GM19240 (cell line): Measurements from ENCODE around the gene SH3RF3.
A peak's percentile ranks its signal among the peaks of the same experiment; 100 is the strongest.

ENCODE experiments used
- DNase-seq: peaks from one replicate; pipeline ENCODE4 v3.0.0; 2011; ENCODE audit warnings: low spot score; ENCODE audit not compliant: insufficient read length

SH3RF3 gene

GRCh38 chr2:109236147-109236546 lies 107.1 kb downstream of the SH3RF3 start:
- DNase-seq, result no peak

GRCh38 chr2:109237792-109238191 lies 108.8 kb downstream of the SH3RF3 start:
- no peak for DNase-seq

GRCh38 chr2:109238580-109238979 lies 109.6 kb downstream of the SH3RF3 start:
- DNase-seq, result peak; percentile 26

DNA sequence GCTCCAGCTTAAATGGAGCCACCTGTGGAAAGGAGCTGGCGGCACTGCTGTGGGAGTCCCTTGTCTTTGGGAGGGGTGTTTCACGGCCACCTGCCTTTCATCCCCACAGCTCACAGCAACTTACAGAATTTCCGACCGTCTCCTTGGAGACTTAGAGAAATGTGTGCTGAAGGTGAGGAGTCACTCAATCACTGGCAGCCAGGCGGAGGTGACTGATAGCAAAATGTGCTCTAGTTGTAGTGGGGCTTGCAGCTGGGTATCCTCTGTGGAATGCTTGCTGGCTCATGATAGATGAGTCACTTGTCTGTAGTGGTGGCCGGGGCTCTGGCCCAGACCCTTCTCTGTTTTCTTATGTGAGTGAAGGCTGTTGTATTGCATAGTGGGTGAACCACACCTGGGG lies 110.7 kb downstream of the SH3RF3 start:
- no peak for DNase-seq

DNA sequence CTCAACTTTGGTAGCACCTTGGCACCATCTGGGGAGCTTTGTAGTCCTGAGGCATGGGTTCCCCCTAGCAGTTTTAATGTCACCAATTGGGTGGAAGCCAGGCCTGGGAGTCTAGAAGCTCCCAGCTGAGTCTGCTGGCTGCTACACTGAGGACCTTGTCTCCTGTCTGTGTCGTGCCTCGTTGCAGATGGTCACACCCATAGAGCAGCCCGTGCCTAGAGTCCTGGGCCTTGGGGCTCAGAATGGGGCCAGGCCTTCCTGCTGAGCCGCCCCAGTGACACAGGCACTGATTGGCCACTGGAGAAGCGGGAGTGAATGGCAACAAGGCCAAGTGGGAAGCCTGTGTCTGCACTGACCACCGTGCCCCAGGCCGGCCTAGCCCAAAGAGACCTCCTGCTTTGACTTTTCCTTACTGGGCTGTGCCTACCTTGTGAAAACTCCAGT lies 113.2 kb downstream of the SH3RF3 start:
- no peak for DNase-seq

GRCh38 chr2:109242654-109243331 lies 113.8 kb downstream of the SH3RF3 start:
- no peak for DNase-seq

- DNase-seq, result no peak
These were observed 114.7 kb downstream of the SH3RF3 start for GRCh38 chr2:109243526-109244303.

GRCh38 chr2:109244304-109244582 lies 115.2 kb downstream of the SH3RF3 start:
- DNase-seq, result no peak

- DNase-seq, result no peak
These were observed 115.9 kb downstream of the SH3RF3 start for GRCh38 chr2:109244750-109245382.

DNA sequence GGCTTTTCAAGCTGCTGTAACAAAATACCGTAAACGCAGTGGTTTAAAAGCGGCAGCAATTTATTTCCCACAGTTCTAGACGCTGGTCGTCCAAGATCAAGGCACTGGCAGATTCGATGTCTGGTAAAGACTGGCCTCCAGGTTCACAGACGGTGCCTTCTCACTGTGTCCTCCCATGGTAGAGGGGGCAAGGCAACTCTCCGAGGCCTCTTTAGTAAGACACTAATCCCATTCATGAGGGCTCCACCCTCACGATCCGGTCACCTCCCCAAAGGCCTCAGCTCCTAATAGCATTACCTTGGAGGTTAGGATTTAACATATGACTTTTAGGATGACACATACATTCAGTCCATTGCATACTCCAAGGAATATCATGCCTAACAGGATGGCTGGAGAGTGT lies 117.2 kb downstream of the SH3RF3 start:
- DNase-seq, result no peak

GRCh38 chr2:109246616-109247015 lies 117.6 kb downstream of the SH3RF3 start:
- no peak for DNase-seq

- DNase-seq, result no peak
These were observed 118.3 kb downstream of the SH3RF3 start for GRCh38 chr2:109247340-109247739.

DNA sequence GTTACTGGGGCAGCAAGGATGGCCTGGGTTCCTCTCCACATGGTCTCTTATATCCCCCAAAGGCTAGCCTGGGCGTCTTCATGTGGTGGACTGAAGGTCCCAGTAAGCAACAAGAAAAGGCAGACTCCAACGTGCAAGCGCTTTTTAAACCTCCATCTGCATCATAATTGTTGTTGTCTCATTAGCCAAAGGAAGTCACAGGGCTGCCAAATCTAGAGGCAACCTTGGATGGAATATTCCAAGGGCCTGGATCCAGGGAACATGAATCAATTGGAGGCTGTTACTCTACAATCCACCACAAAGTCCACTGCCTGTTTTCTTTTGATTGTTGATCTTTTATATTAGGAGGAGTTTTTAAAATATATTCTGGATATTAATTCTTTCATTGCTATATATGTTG lies 118.8 kb downstream of the SH3RF3 start:
- DNase-seq, result no peak

GRCh38 chr2:109248590-109248989 lies 119.6 kb downstream of the SH3RF3 start:
- DNase-seq, result no peak

DNA sequence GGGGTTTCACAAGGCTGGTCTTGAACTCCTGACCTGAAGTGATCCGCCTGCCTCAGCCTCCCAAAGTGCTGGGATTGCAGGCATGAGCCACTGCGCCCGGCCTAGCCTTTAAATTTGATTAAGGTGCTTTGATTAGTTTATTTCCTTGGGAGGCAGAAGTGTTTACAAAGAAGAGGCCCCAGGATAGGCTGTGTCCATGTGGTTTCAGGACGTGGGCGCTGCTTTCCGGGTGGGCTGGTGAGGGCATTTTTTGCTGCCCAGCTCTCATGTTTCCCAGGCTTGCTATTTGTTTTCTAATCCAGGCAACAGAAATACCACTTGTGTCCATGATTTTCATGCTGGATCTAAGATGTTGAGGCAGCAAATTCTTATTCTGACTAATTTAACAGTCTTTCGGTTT lies 124.2 kb downstream of the SH3RF3 start:
- DNase-seq, result no peak

DNA sequence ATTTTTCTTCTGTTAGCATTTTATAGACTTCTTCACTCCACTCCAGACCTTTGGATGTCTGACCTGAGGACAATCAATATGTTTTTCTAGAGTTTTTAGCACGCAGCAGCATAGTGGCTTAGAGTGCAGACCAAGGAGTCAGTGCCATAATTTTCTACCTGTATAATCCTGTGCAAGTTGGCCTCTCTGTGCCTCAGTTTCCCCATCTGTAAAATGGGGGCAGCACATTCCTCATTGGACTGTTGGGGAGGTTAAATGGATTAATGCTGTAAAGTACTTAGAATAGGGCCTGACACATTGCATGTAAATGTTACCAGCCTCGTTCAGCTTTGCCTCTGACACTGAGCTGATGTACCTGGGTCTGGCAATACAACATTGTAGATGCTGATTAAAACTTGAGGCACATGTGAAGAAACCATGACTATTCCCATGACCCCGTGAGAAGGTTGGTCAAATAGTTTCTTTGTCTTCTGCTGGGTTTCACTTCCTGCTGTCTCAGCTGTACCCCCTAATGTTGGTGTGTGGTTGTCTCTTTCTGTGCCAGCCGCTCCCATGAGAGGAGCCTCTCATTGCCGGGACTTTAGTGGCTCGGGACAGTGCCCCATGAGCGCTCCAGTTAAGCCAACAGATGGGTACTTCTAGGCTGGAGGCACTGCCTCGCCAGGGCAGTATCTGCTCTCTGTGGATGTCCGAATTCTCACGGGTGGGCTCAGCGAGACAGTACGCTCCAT lies 125.3 kb downstream of the SH3RF3 start:
- DNase-seq, result no peak

DNA sequence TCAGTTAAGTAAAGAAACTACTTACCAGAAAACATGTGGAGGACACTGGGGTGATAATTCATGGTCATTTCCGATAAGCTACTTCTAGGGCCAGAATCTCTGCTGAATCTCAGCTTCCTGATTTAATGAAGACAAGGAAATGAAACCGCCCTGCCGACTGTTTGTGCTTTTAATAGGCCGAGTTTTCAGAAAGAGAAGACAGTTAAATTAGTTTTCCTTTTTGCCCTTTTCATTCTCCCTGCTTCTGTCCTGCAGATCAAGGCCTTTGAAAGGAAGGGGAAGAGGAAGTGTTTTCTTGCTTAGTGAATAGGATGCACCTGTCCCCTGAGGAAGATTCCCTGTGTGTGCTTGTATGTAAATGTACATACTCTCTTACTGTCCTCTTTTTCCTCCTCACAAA lies 126.6 kb downstream of the SH3RF3 start:
- DNase-seq, result no peak

- DNase-seq, result no peak
These were observed 127.1 kb downstream of the SH3RF3 start for GRCh38 chr2:109256111-109256510.

DNA sequence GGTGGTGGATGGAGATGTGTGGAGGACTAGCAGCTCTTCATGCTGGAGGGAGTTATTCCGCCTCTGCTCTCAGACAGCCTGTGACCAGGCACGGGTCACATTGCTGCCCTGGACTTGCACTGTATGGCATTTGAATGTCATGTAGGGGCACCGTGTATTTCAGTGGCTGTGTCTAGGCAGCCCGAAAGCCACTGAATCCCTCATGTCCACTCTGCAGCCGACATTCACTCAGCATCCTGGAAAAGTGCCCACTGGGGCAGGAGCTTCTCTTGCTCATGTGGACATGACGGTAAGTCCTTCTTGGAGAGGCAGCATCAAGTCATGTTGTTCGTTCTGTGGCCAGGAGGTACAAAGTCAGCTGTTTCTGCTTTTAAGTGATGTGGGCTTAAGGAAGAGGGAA lies 127.9 kb downstream of the SH3RF3 start:
- DNase-seq, result no peak

DNA sequence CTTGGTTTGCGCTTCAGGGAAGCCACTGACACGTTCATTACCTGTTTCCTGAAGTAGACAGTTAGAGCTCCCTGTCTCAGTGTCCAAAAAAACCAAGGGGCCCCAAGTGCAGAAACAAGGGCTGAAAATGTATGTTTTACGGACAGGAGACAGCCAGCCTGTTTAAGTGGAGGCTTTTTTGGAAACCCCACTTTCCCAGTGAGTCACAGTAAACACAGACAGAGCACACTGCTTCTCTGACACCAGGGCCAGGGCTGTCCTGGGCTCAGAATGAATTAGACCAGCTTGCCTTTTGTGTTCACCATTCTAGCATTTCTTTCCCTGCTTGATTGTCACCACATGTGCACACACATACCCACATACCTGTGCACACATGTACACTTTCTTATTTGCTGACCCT lies 128.6 kb downstream of the SH3RF3 start:
- DNase-seq, result no peak

DNA sequence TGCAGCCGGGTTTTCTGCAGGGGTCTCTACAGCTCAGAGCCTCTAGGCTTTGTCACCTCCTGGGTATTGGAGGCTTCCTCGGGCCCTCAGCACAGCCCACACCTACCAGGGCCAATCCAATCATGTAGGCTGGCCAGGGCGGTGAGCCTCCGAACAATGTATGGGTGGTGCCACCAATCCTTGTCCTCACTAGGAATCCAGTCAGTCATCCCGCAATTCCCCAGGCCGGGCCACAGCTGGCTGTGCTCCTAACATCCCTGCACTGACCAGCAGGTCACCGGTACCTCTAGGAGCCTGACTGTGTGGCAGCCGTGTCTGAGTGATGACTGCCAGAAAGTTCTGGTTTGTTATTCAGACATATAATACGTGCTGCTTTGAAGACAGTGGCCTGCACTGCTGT lies 129.4 kb downstream of the SH3RF3 start:
- DNase-seq, result no peak

DNA sequence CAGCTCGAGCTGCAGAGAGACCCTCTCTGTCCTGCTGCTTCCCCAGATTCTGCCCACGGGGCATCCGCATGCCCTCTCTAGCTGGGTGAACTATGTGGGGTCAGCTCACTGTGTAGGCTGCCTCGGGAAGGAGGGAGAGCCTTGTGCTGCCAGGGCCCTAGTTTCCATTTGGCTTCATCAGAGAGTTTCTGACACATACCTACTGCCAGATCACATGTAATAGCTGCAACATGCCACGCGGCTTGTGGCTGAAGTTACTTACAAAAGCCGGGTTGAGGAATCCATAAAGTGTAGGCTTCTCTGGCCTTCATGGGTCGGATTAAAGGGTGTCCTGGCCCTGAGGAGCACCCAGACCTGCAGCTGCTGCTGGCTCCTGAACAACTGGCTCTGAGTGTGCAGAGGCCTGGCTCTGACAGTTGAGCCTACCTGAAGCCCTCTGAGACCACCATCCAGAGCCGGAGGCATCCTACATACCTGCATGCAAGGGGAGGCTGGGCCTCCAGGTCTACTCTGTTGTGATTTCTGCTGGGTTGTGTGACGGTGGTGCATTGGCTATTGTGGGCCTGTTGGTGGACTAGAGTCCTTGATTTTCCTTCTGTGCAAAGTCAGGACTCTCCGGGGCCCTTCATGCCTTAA lies 130.0 kb downstream of the SH3RF3 start:
- DNase-seq, result no peak
